B cell (primary cell): ENCODE data around the gene GSTO2. TPM values are rescaled to one million over a fixed set of nuclear protein-coding genes. Genes with fewer than 3 reads are reported as not detected.

Experiments used
- ATAC-seq: fragments of 200-7000 bp; cut with Tn5 transposase; one replicate; pipeline ENCODE4 v1.10.0; 2021; ENCODE audit warnings: low read depth, mild to moderate bottlenecking, moderate number of reproducible peaks, moderate library complexity
- CTCF ChIA-PET: fragments of 350-600 bp; sonication (Branson Sonifier 250); formaldehyde crosslinking; loops from one replicate; lab custom pipeline; 2021; ENCODE audit warnings: antibody characterized with exemption, inconsistent platforms; lab: Charles Lee
- POLR2A ChIA-PET: fragments of 350-600 bp; sonication (Branson Sonifier 250); formaldehyde crosslinking; loops from one replicate; lab custom pipeline; 2021; ENCODE audit warnings: antibody characterized with exemption; lab: Charles Lee
- DNase-seq: peaks from one replicate; pipeline ENCODE4 v3.0.0; 2013
- H2AFZ ChIP-seq: 2 replicates; pipeline ENCODE4 v1.6.1; 2012; ENCODE audit warnings: mild to moderate bottlenecking, low read depth, low read length; ENCODE audit not compliant: insufficient read depth, poor library complexity, severe bottlenecking
- H3K27ac ChIP-seq, 2 donors: 1 replicate in 1 of 2; 2 replicates in 1 of 2; pipeline ENCODE4 v1.5.1; 2012 to 2013; ENCODE audit warnings: low read length in 2 of 2, mild to moderate bottlenecking in 2 of 2, moderate library complexity in 1 of 2
- H3K27me3 ChIP-seq, 4 experiments: fragments of 200-600 bp in 1 of 4; sonication (generic) in 1 of 4; replicated peaks in 1 of 4; 1 replicate in 2 of 4; 2 replicates in 2 of 4; pipeline versions ENCODE4 v1.6.1 to v1.7.0; 2013 to 2016; ENCODE audit warnings: low read length in 3 of 4, mild to moderate bottlenecking in 2 of 4, mixed read lengths in 1 of 4, moderate library complexity in 1 of 4; ENCODE audit not compliant: insufficient read depth in 4 of 4, control insufficient read depth in 3 of 4; ENCODE audit errors: control extremely low read depth in 1 of 4
- H3K36me3 ChIP-seq, 2 experiments: replicated peaks in 1 of 2; 1 replicate in 1 of 2; 2 replicates in 1 of 2; pipeline versions ENCODE4 v1.6.1 to v1.7.1; 2013; ENCODE audit warnings: low read length in 1 of 2; ENCODE audit not compliant: insufficient read depth in 2 of 2, control insufficient read depth in 1 of 2; ENCODE audit errors: control extremely low read depth in 1 of 2, extremely low read depth in 1 of 2
- H3K4me1 ChIP-seq, 2 donors: fragments of 200-600 bp in 1 of 2; sonication (generic) in 1 of 2; 1 replicate in 1 of 2; 2 replicates in 1 of 2; pipeline versions ENCODE4 v1.5.1 to v1.6.1; 2013 to 2017; ENCODE audit warnings: low read length in 2 of 2; ENCODE audit not compliant: control insufficient read depth in 2 of 2, insufficient read depth in 2 of 2
- H3K4me2 ChIP-seq: replicated peaks from 2 replicates; pipeline ENCODE3; 2012; ENCODE audit warnings: mild to moderate bottlenecking, low read depth, low read length; ENCODE audit not compliant: poor library complexity, severe bottlenecking
- H3K4me3 ChIP-seq, 5 experiments: fragments of 200-600 bp in 1 of 5; sonication (generic) in 1 of 5; 1 replicate in 3 of 5; 2 replicates in 2 of 5; pipeline versions ENCODE4 v1.5.1 to v1.7.0; 2011 to 2016; ENCODE audit warnings: low read length in 4 of 5, mild to moderate bottlenecking in 4 of 5, low read depth in 2 of 5, control low read depth in 1 of 5, moderate library complexity in 1 of 5; ENCODE audit not compliant: insufficient read depth in 1 of 5; ENCODE audit errors: control extremely low read depth in 1 of 5, extremely low read depth in 1 of 5
- H3K79me2 ChIP-seq: fragments of 200-600 bp; sonication (generic); one replicate; pipeline ENCODE4 v1.6.0; 2016; ENCODE audit warnings: low read length; ENCODE audit not compliant: control insufficient read depth, insufficient read depth
- H3K9ac ChIP-seq: fragments of 200-600 bp; sonication (generic); 2 replicates; pipeline ENCODE4 v1.6.1; 2017; ENCODE audit warnings: mild to moderate bottlenecking, low read length, moderate library complexity
- H3K9me3 ChIP-seq, 3 donors: one replicate each; pipeline versions ENCODE4 v1.6.1 to v1.7.1; 2013; ENCODE audit warnings: low read length in 2 of 3; ENCODE audit not compliant: control insufficient read depth in 2 of 3, insufficient read depth in 1 of 3; ENCODE audit errors: control extremely low read depth in 1 of 3
- H4K20me1 ChIP-seq: 2 replicates; pipeline ENCODE4 v1.6.0; 2012; ENCODE audit warnings: mild to moderate bottlenecking, low read length; ENCODE audit not compliant: insufficient read depth, control insufficient read depth, poor library complexity, severe bottlenecking
- H3K27ac Mint-ChIP-seq: one replicate; pipeline ENCODE4 v1.8.0; 2021; ENCODE audit warnings: mixed read lengths
- H3K27me3 Mint-ChIP-seq: one replicate; pipeline ENCODE4 v1.8.0; 2021; ENCODE audit warnings: mixed read lengths
- H3K4me1 Mint-ChIP-seq: one replicate; pipeline ENCODE4 v1.8.0; 2021; ENCODE audit warnings: mixed read lengths
- H3K4me3 Mint-ChIP-seq: one replicate; pipeline ENCODE4 v1.8.0; 2021; ENCODE audit warnings: mixed read lengths
- H3K9me3 Mint-ChIP-seq: one replicate; pipeline ENCODE4 v1.8.0; 2022; ENCODE audit warnings: mixed read lengths; ENCODE audit not compliant: insufficient read depth
- EZH2 ChIP-seq: IDR thresholded peaks from 2 replicates; pipeline ENCODE4 v1.6.1; 2012; ENCODE audit warnings: borderline replicate concordance, low read depth, mild to moderate bottlenecking, moderate library complexity, low read length; ENCODE audit not compliant: insufficient read depth, poor library complexity, severe bottlenecking
- WGBS: methylation state at CpG from one replicate; pipeline ENCODE4 v1.1.5; 2013; ENCODE audit warnings: missing lambda C conversion rate; ENCODE audit not compliant: insufficient coverage; 5-methylcytosine and 5-hydroxymethylcytosine counted together
- intact Hi-C: fragments of 100-400 bp; cut with micrococcal nuclease; formaldehyde crosslinking; loops from one replicate; pipeline ENCODE4 v1.10.0; 2022
- polyA plus RNA-seq: library from polyadenylated mRNA; depleted of rRNA; stranded (reverse); fragments of >200 nt; gene quantifications from 2 replicates; pipeline ENCODE4 v1.2.3, GENCODE V29; 2012
- total RNA-seq, 2 donors: library from RNA; stranded (reverse); fragments of 120-200 nt in 1 of 2; gene quantifications; 1 replicate in 1 of 2; 2 replicates in 1 of 2; pipeline versions ENCODE4 v1.2.3 to v1.2.4, GENCODE V29; 2013 to 2022
- TF ChIP-seq, protein P1 (sequence below): fragments of 200-600 bp; IDR thresholded peaks from one replicate; pipeline ENCODE4 v1.8.0; 2022; ENCODE audit warnings: antibody characterized with exemption, mild to moderate bottlenecking

GSTO2 gene
- total and polyA plus RNA-seq, 2 donors (not counting 1 experiment from before 2014, with no cell fraction given), result 0.16 to 0.89 TPM

DNA sequence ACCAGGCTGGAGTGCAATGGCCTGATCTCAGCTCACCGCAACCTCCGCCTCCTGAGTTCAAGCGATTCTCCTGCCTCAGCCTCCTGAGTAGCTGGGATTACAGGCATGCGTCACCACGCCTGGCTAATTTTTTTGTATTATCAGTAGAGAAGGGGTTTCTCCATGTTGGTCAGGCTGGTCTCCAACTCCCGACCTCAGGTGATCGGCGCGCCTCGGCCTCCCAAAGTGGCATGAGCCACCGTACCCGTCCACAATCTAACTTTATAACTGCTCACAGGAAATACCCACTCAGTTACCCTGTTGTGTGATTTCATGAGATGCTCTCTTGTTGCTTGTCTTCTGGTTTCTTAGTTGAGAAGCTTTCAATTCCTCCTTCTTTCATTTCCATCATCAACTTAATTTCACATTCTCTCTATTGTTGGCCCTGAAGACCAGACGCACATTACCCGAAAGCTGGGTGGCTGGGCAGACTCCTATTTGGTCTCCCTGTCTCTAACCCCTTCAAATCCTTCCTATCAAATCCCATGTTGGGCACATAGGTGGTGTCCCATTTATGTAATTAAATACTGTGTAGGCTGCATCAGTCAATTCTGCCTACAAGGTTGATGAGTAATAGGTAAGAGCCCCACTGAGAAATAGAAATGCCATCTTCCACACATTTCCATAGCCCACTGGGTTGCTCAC lies 1.1 kb upstream of the GSTO2 start:
- ChIA-PET POLR2A (interaction anchor here (0.7 kb wide), 1 partner anchor 1555 kb away, joined by 4 read pairs; no protein-coding TSS in a partner anchor), CTCF (interaction anchor here (2.0 kb wide), 1 partner anchor 11 kb away, joined by 7 read pairs; no protein-coding TSS in a partner anchor)
- H3K4me3 Mint-ChIP-seq, result peak overlapping the region; percentile 88
- peak overlapping the region; percentile 70 for H2AFZ ChIP-seq
- peaks cover 20 to 22% of the 10 kb centered on the region in 2 donors for H3K4me1 ChIP-seq
- no peaks in the 10 kb centered on the region for H3K27me3 ChIP-seq
- H3K27ac ChIP-seq, result peak overlapping the region; percentile 90 to 95
- 81% methylated on average over 3 of the region's 14 CpGs for WGBS
- H3K36me3 ChIP-seq, result peaks cover 10 to 29% of the 10 kb centered on the region in 2 experiments
- H3K4me3 ChIP-seq, result peak overlapping the region; percentile 68 to 90 (median 86)
- no peaks in the 10 kb centered on the region for H3K27me3 Mint-ChIP-seq
- intact Hi-C loops, result loop anchor here (1.0 to 5.0 kb wide), 3 partner anchors 13 to 1351 kb away; partner anchors contain the start of genes CNNM2 and SLK
- H3K9me3 Mint-ChIP-seq, result no peaks in the 10 kb centered on the region
- H3K4me1 Mint-ChIP-seq, result peaks cover 41% of the 10 kb centered on the region
- TF ChIP-seq EZH2, result no peak
- TF ChIP-seq, protein P1, sequence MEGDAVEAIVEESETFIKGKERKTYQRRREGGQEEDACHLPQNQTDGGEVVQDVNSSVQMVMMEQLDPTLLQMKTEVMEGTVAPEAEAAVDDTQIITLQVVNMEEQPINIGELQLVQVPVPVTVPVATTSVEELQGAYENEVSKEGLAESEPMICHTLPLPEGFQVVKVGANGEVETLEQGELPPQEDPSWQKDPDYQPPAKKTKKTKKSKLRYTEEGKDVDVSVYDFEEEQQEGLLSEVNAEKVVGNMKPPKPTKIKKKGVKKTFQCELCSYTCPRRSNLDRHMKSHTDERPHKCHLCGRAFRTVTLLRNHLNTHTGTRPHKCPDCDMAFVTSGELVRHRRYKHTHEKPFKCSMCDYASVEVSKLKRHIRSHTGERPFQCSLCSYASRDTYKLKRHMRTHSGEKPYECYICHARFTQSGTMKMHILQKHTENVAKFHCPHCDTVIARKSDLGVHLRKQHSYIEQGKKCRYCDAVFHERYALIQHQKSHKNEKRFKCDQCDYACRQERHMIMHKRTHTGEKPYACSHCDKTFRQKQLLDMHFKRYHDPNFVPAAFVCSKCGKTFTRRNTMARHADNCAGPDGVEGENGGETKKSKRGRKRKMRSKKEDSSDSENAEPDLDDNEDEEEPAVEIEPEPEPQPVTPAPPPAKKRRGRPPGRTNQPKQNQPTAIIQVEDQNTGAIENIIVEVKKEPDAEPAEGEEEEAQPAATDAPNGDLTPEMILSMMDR, result no peak
- H3K27ac Mint-ChIP-seq, result peak overlapping the region; percentile 92
- H4K20me1 ChIP-seq, result peaks cover 10% of the 10 kb centered on the region
- H3K79me2 ChIP-seq, result peaks cover 38% of the 10 kb centered on the region
- DNase-seq (no peak), ATAC-seq (no peak)
- peak overlapping the region; percentile 76 for H3K4me2 ChIP-seq
- no peaks in the 10 kb centered on the region for H3K9me3 ChIP-seq
- H3K9ac ChIP-seq, result peak overlapping the region; percentile 93

DNA sequence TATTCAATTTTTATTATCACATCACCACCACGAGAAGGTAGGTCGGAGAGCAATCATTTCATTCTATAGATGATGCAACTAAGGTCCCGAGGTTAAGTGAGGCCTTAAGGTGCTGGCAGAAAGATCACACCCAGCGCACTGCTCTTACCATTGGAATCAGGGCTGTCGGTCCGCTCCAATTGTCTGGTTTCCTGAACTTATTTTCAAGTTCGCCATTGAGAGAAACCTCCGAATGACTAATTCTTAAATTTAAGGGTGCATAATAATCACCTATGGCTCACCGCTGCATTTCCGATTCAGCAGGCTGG lies 625 bp upstream of the GSTO2 start:
- POLR2A ChIA-PET, result interaction anchor here (1.2 to 1.6 kb wide), 3 partner anchors 15 to 70 kb away, joined by 3 to 6 read pairs (median 4); partner anchors contain the start of gene ITPRIP
- WGBS, result 20% methylated on average over 9 of the region's 10 CpGs
- peaks cover 41% of the 10 kb centered on the region for H3K4me1 Mint-ChIP-seq

More for the DNA sequence above, 625 bp upstream of the GSTO2 start:
- H4K20me1 ChIP-seq, result peaks cover 10% of the 10 kb centered on the region
- peaks cover 38% of the 10 kb centered on the region for H3K79me2 ChIP-seq
- peak overlapping the region; percentile 76 for H3K4me2 ChIP-seq
- peaks cover 20 to 22% of the 10 kb centered on the region in 2 donors for H3K4me1 ChIP-seq
- CTCF ChIA-PET, result interaction anchor here (0.6 to 3.4 kb wide), 4 partner anchors 11 to 83 kb away, joined by 3 to 11 read pairs (median 6); no protein-coding TSS in a partner anchor
- Mint-ChIP-seq H3K27ac (peak overlapping the region; percentile 92), H3K4me3 (peak overlapping the region; percentile 88), H3K27me3 (no peaks in the 10 kb centered on the region), H3K9me3 (no peaks in the 10 kb centered on the region)
- no peak for ATAC-seq
- H3K9ac ChIP-seq, result peak overlapping the region; percentile 93
- H3K9me3 ChIP-seq, result no peaks in the 10 kb centered on the region
- H3K4me3 ChIP-seq, result peak overlapping the region; percentile 68 to 90 (median 86)
- intact Hi-C loops, result loop anchor here (1.0 to 5.0 kb wide), 3 partner anchors 13 to 1351 kb away; partner anchors contain the start of genes CNNM2 and SLK
- H3K27me3 ChIP-seq, result no peaks in the 10 kb centered on the region
- TF ChIP-seq EZH2, result no peak
- TF ChIP-seq, protein P1, result no peak
- H3K36me3 ChIP-seq, result peaks cover 10 to 24% of the 10 kb centered on the region in 2 experiments
- DNase-seq, result no peak
- H2AFZ ChIP-seq, result peak overlapping the region; percentile 70
- peak overlapping the region; percentile 90 to 95 for H3K27ac ChIP-seq
